HS-5 (cell line): ENCODE measurements around the gene PALM3.
"Not testable (repeated sequence)": the region's sequence is repeated elsewhere in the genome, so short reads cannot be mapped to it uniquely, and the experiment has no call there.

Experiments used
- DNase-seq: peaks from one replicate; pipeline ENCODE4 v3.0.0-alpha.2; 2012; ENCODE audit warnings: low read depth

PALM3 gene

DNA sequence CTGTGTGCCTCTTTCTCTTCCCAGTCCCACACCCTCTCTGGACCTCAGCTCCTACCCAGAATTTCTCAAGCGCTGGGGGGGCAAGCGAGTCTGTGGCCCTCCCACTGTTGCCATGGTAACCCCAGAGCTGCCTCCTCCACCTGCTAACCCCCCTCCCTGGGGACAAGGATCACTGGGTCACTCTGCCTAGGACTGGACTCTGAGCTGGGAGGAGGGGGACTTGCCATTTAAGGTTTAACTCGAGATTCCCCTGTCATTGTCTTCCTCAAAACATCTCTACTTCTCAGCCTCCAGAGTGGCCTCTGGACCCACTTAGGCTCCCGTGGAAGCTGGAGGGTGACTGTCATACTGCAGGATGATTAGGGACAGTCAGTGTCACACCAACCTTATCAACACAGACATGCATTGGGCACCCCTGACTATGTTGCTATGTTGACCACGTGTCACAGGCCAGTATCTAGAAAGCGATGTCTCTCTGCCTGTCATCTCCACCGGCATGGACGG lies 2.2 kb downstream of the PALM3 start:
- DNase-seq = no peak

GRCh38 chr19:14059093-14059480 lies 2.8 kb downstream of the PALM3 start:
- no peak for DNase-seq

DNA sequence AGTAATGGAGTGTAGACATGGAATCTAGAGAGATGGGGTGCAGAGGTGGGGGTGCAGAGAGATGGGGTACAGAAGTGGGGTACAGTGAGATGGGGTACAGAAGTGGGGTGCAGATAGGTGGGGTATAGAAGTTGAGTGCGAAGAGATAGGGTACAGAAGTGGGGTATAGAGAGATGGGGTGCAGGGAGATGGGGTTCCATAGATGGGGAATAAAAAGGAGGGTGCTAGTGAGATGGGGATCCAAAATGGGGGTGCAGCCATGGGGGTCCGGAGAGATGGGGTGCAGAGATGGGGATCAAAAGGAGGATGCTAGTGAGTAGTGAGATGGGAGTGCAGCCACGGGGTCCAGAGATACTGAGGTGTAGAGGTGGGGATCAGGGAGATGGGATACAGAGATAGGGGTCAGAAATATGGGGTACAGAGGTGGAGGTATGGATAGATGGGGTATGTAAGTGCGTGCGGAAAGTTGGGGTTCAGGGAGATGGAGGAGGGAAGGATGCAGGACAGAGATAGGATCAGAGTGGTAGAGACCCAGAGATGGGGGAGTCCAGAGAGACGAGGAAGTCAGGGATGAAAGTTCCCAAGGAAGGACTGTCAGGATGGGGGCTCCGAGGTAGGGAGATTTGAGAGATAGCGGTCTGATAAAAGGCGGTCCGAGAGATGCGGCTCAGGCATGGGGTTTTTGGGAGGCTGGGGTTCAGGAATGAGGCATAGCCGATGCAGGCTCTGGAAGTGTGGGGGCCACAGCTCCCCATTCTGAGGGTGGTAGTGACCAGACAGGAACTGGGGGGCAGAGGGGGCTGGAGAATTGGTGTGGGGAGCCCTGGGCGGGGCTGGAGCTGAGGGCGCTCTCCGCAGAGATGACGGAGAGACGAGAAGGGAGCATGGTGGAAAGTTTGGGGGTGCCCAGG lies 3.4 kb downstream of the PALM3 start:
- no peak for DNase-seq

- no peak for DNase-seq
These were observed 5.0 kb downstream of the PALM3 start for GRCh38 chr19:14056741-14057356.

DNA sequence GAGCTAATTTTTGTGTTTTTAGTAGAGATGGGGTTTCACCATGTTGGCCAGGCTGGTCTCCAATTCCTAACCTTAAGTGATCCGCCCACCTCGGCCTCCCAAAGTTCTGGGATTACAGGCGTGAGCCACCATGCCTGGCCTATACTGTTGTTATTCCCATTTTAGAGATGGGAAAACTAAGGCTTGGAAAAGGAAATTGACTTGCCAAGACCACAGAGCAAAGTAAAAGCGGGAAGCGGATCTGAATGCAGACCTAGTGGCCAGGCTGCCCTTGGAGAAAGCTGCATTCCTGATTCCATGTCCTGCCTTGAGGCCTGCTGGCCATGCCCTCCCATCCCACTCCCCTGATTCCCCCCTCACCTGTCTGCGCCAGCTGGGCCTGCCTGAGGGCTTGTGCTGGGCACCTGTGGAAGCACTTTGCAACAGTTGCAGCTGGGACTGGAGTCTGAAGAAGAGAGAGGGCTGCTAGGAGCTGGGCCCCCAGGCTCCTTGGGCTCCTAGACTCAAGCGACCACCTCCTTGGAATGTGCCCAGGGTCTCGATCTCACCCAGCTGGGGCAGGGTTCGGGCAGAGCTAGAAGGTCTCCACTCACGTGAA lies 5.7 kb downstream of the PALM3 start:
- no peak for DNase-seq

DNA sequence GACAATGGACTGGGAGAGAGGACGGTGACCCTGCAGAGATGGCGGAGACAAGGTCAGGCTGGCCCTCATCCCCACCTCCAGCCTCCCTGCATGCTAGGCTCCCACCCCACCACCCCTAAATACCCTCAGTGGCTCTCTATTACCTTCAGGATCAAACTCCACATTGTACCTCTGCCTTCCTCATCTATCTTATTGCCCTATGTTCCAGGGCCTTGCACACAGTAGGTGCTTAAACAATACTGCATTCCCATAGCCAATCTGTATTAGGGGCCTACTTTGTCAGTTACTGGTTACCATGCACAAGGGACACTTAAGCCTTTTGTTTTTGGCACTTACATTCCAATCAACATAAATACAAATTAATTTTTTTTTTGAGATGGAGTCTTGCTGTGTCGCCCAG lies 6.5 kb downstream of the PALM3 start:
- no peak for DNase-seq

DNA sequence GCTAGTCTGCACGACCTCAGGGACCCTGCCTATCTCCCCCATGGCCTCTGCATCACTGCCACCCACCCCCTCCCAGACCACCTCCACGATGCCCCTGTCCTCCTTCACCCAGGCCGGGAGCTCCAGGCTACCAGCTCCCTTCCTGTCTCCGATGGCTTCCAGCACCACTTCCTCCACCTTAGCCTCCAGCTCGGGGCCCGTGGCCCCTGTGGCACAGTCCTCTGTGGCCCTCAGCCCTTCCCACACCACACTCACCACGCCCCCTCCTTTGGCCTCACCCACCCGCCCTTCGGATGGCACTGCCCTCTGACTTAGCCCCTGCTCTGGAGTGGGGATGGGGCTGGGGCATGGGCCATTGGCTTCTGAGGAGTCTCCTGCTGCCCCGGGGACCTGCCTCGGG lies 7.2 kb downstream of the PALM3 start:
- no peak for DNase-seq

DNA sequence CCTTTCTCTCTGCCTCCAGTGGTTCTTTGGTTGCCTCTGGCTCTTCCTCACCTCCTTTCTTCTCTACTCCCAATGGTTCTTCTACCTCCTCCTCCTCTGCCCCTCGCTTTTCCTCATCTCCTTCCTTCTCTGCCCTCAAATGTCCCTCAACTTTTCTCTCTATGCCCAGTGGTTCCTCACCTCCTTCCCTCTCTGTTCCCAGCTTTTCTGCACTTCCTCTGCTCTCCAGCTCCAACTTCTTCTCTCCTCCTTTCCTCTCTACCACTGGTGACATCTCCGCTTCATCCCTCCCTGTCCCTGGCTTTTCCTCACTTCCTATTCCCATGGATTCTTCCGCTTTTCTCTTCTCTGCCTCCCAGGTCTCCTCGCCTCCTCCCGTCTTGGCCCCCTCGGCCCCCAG lies 7.8 kb downstream of the PALM3 start:
- no peak for DNase-seq

- no peak for DNase-seq
These were observed 8.4 kb downstream of the PALM3 start for GRCh38 chr19:14053500-14053899.

GRCh38 chr19:14053032-14053431 lies 8.8 kb downstream of the PALM3 start:
- no peak for DNase-seq

GRCh38 chr19:14052470-14052869 lies 9.4 kb downstream of the PALM3 start:
- no peak for DNase-seq

DNA sequence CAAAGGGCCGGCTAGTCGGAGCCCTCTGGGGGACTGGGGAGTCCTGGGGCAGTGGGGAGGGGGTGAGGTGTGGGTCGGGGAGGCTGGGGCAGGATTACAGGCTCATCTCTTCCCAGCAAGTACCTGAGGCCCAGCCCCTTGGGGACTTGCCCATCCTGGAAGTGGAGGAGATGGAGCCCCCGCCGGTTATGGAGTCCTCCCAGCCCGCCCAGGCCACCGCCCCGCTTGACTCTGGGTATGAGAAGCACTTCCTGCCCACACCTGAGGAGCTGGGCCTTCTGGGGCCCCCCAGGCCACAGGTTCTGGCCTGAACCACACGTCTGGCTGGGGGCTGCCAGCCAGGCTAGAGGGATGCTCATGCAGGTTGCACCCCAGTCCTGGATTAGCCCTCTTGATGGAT lies 9.9 kb downstream of the PALM3 start:
- no peak for DNase-seq

DNA sequence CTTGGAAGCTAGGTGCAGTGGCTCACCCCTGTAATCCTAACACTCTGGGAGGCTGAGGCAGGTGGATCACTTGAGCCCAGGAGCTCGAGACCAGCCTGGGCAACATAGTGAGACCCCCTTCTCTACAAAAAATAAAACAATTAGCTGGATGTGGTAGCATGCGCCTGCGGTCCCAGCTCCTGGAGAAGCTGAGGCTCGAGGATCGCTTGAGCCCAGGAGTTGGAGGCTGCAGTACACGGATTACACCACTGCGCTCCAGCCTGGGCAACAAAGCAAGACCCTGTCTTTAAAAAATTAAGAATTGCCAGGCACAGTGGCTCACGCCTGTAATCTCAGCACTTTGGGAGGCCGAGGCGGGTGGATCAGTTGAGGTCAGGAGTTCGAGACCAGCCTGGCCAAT lies 10.9 kb downstream of the PALM3 start:
- not testable (repeated sequence) for DNase-seq

DNA sequence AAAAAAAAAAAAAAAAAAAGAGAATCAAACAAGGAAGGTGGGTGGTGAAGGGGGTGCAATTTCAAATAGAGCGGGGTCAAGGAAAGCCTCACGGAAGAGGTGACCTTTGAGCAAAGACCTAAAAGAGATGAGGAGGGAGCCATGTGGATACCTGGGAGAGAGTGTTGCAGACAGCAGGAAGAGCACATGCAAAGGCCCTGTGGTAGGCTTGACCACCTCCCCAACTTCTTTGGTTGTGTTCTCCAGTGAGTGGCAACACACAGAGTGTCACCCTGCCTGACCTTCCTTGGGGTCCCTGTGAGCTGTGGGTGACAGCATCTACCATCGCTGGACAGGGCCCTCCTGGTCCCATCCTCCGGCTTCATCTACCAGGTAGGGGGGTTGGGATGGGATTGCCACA lies 11.4 kb downstream of the PALM3 start:
- no peak for DNase-seq

DNA sequence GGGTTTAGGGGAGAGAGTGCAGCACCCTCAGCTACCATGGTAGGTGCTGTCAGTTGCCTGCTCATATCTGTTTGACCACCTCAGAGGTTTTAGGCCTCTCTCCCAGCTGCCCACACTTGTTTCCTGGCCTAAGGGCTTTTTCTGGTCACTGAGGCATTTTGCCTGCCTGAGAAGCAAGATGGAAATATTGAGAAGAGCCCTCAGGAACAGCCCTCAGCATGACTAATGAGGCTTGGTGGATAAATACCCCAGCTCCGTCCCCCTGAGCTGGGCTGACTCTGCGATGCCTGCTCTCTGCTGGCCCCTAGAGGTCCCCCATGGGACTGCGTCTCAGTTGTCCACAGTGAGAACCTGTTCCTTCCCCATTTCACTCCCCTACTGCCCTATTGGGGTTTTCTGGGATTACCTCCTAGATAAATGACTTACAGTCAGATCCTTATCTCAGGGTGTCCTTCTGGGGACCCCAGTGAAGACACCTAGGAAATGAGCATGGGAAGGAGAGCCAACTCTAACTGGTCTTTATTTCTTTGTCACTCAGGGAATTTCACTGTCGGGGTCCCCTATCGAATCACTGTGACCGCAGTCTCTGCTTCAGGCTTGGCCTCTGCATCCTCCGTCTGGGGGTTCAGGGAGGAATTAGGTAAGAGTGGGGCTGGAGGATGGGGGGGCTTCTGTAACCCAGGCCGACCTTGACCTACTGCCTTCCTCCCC lies 13.3 kb downstream of the PALM3 start:
- DNase-seq = no peak

GRCh38 chr19:14047866-14048265 lies 14.0 kb downstream of the PALM3 start:
- not testable (repeated sequence) for DNase-seq

GRCh38 chr19:14042659-14043608 lies 18.9 kb downstream of the PALM3 start:
- DNase-seq = not testable (repeated sequence)

GRCh38 chr19:14039181-14039580 lies 22.7 kb downstream of the PALM3 start:
- DNase-seq = no peak

DNA sequence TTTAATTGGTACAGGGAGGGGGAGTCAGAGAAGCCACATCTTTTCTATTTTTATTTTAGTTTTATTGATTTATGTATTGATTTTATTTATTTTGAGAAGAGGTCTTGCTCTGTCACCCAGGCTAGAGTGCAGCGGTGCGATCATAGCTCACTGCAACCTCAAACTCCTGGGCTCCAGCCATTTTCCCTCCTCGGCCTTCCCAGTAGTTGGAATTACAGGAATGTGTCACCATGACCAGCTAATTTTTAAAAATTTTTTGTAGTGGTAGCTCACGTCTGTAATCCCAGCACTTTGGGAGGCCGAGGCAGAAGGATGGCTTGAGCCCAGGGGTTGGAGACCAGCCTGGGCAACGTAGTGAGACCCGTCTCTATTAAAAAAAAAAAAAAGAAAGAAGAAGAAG lies 26.2 kb downstream of the PALM3 start:
- no peak for DNase-seq

GRCh38 chr19:14035159-14035558 lies 26.7 kb downstream of the PALM3 start:
- DNase-seq = not testable (repeated sequence)

DNA sequence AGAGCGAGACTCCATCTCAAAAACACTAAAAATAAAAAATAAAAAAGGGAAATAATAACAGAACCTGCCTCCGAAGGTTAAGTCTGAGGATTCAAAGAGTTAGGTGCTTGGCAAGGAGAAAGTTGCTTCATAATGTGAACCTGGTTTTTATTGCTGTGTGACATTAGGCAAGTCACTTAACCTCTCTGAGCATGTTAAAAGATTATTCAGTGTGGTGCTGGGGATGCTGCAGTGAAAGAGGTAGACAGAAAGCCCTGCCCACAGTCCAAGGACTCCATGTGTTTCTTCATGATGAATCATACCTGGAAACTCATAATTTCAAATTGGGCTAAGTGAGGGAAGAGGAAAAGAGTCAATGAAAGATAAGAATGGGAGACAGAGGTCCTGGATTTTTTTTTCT lies 27.9 kb downstream of the PALM3 start:
- DNase-seq = no peak
